Activated naive CD8-positive, alpha-beta T cell treated with anti-CD3 and anti-CD28 coated beads, Interleukin-2, amount 50 U/mL, for 24 hours (primary cell): ENCODE measurements around the gene ATP9A.
A peak's percentile ranks its signal among the peaks of the same experiment; 100 is the strongest.

Source experiments
- ATAC-seq: fragments of 150-1000 bp; cut with Tn5 transposase; one replicate; pipeline ENCODE4 v1.10.0; 2021
- DNase-seq: peaks from one replicate; pipeline ENCODE4 v3.0.0; 2021
- H3K27ac Mint-ChIP-seq: one replicate; pipeline ENCODE4 v1.8.0; 2021; ENCODE audit warnings: mild to moderate bottlenecking, mixed read lengths
- H3K27me3 Mint-ChIP-seq: one replicate; pipeline ENCODE4 v1.8.0; 2021; ENCODE audit warnings: mixed read lengths
- H3K36me3 Mint-ChIP-seq: one replicate; pipeline ENCODE4 v1.8.0; 2021; ENCODE audit warnings: low read depth, mixed read lengths
- H3K4me1 Mint-ChIP-seq: one replicate; pipeline ENCODE4 v1.8.0; 2021; ENCODE audit warnings: mixed read lengths
- H3K4me3 Mint-ChIP-seq: one replicate; pipeline ENCODE4 v1.8.0; 2021; ENCODE audit warnings: mild to moderate bottlenecking, moderate library complexity, mixed read lengths
- H3K9me3 Mint-ChIP-seq: one replicate; pipeline ENCODE4 v1.8.0; 2021; ENCODE audit warnings: mixed read lengths

The ATP9A gene

GRCh38 chr20:51600950-51601349 lies 167.2 kb downstream of the ATP9A start:
- Mint-ChIP-seq H3K36me3 (no peaks in the 10 kb centered on the region), H3K4me3 (no peak overlapping the region), H3K27me3 (peaks cover 7% of the 10 kb centered on the region), H3K9me3 (no peaks in the 10 kb centered on the region), H3K4me1 (peaks cover 47% of the 10 kb centered on the region), H3K27ac (peak overlapping the region; percentile 29)
- DNase-seq, result no peak
- ATAC-seq, result no peak

DNA sequence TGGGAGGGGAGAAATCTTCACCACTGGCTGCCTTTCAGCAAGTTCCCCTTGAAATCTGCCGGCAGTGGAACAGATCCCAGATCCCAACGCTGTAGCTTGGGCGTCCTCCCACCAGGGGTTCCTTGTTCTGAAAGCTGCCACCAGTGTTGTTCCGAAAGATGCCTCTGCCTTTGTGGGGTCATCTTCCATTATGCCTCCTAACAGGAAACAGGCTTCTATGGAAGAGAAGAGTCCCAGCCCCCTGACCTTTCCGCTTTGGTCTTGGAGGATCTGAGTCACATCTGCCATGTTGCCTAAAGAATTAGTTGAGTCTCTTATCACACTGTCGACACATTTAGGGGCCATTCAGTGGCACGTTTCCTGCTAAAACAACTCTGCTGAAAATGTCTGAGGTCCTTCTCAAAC lies 168.2 kb downstream of the ATP9A start:
- Mint-ChIP-seq H3K4me1 (peaks cover 55% of the 10 kb centered on the region), H3K36me3 (no peaks in the 10 kb centered on the region), H3K27me3 (peaks cover 7% of the 10 kb centered on the region), H3K4me3 (no peak overlapping the region), H3K27ac (peak overlapping the region; percentile 29), H3K9me3 (no peaks in the 10 kb centered on the region)
- DNase-seq (peak; percentile 35), ATAC-seq (peak; percentile 60)

GRCh38 chr20:51598556-51598955 lies 169.6 kb downstream of the ATP9A start:
- DNase-seq (no peak), ATAC-seq (no peak)
- peaks cover 7% of the 10 kb centered on the region for H3K27me3 Mint-ChIP-seq
- H3K36me3 Mint-ChIP-seq, result no peaks in the 10 kb centered on the region
- H3K9me3 Mint-ChIP-seq, result no peaks in the 10 kb centered on the region
- no peak overlapping the region for H3K4me3 Mint-ChIP-seq
- H3K27ac Mint-ChIP-seq, result peak overlapping the region; percentile 75
- H3K4me1 Mint-ChIP-seq, result peaks cover 70% of the 10 kb centered on the region

DNA sequence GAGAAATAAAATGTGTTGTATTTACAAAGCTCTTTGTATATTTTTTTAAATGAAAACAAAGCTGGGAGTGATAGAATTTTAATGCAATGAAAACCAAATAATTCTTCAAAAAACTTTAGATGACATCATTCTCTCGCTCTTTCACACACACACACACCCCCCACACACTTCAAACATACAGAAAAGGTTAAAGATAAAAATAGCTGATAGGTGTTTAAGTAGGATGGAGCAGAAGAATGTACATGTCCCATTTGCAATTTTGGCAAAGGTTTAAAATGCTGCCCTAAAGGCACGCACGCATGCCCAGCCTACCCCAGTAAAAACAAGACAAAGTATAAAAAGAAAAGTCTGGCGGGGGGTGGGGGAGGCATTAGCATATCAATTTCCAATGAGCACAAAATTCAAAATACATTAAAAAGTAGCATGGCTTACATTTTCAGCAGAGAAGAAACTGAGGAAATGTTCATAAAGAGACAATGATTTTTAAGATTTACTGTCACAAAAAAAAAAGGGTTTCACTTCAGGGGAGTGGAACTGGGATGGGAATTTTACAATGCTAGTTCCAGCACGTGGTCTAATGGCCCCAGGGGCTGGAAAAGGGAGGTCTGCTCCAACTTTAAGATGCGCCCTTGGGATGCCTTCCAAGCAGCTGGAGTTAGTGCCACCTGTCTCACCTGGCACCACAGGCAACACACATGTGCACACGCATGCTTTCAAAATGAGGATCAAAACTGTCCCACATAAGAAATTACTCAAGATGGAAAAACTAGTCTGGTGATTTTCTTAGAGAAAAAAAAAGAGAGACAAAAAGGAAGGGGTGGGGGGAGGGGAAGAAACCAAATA lies 170.6 kb downstream of the ATP9A start:
- Mint-ChIP-seq H3K27me3 (peaks cover 7% of the 10 kb centered on the region), H3K4me3 (peak overlapping the region; percentile 43), H3K27ac (peak overlapping the region; percentile 75), H3K36me3 (no peaks in the 10 kb centered on the region), H3K9me3 (no peaks in the 10 kb centered on the region), H3K4me1 (peaks cover 71% of the 10 kb centered on the region)
- ATAC-seq (peak; percentile 55), DNase-seq (no peak)

GRCh38 chr20:51596668-51597388 lies 171.4 kb downstream of the ATP9A start:
- ATAC-seq (no peak), DNase-seq (no peak)

DNA sequence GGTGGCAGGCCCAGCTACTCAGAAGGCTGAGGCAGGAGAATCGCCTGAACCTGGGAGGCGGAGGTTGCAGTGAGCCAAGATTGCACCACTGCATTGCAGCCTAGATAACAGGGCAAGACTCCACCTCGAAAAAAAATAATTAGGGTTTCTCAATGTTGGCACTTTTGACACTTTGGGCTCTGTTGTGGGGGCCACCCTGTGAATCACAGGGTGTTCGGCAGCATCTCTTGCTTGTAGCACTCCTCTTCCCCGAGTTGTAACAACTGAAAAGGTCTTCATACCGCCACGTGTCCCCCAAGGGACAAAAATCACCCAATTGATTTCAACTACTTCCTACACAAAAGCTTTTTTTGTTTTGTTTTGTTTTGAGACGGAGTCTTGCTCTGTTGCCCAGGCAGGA lies 172.4 kb downstream of the ATP9A start:
- no peaks in the 10 kb centered on the region for H3K36me3 Mint-ChIP-seq
- H3K4me1 Mint-ChIP-seq, result peaks cover 69% of the 10 kb centered on the region
- DNase-seq (no peak), ATAC-seq (no peak)
- H3K27me3 Mint-ChIP-seq, result peaks cover 5% of the 10 kb centered on the region
- no peak overlapping the region for H3K27ac Mint-ChIP-seq
- no peaks in the 10 kb centered on the region for H3K9me3 Mint-ChIP-seq
- no peak overlapping the region for H3K4me3 Mint-ChIP-seq

More at GRCh38 chr20:51596668-51597388, 171.4 kb downstream of the ATP9A start:
- Mint-ChIP-seq H3K36me3 (no peaks in the 10 kb centered on the region), H3K4me3 (peak overlapping the region; percentile 43), H3K4me1 (peaks cover 71% of the 10 kb centered on the region), H3K27me3 (peaks cover 7% of the 10 kb centered on the region), H3K27ac (peak overlapping the region; percentile 75), H3K9me3 (no peaks in the 10 kb centered on the region)

DNA sequence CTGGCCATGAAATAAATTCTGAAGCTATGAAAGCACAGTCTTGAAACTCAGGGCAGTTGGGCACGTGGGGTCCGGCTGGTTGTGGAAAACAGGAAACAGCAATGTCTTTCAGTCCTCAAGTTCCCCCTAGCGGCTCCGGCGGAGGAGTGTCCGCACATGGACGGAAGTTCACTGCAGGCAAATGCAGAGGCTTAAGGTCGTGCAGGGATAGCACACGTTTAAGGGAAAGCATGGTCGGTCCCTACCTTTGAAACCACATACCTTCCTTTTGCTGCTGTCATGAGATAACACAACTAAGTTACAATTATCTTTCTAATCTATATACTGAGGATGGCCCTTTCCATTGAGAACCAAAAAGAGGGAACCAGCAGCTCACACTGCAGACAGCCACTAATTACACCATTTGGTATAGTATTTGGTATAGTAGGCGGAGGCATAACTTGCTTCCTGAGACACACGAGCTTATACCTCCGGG lies 173.1 kb downstream of the ATP9A start:
- Mint-ChIP-seq H3K4me3 (peak overlapping the region; percentile 9), H3K36me3 (no peaks in the 10 kb centered on the region), H3K27ac (peak overlapping the region; percentile 83), H3K9me3 (no peaks in the 10 kb centered on the region), H3K27me3 (peaks cover 5% of the 10 kb centered on the region), H3K4me1 (peaks cover 63% of the 10 kb centered on the region)
- ATAC-seq (peak; percentile 86), DNase-seq (peak; percentile 83)

DNA sequence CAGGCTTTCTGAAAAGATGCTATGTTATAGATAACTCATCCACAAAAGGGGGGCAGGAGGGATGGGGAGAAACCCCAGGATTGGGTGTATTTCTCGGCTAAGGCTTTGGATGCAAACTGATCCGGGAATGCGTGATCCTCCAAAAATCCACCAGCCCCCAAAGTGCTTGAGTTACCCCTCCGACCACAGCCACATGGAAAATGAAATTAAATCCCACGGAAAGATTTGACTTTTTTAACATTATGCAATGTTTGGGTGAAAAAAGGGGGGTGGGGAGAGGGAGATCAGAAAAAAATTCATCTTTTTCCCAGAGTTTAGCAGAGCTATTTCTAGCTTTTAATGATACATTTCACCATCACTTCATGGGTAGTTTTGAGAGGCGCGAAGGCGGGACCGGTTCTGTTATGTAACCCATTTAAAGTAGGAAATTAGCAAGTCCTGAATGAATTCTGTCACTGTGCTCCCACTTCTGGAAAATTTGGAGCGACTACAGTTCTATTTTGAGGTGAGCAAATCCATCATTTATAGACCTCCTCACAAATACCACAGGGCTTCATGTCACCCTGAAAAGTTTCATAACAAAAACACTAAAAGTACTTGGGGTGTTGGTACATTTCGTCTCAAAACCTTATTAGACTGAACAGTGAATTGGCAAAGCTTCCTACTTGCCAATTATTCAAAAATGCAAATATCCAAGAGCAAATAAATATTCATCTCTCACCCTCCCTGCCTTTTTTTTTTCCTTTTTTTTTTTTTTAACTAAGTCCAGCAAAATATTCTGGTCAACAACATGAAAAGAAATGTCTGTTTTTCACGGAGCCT lies 173.7 kb downstream of the ATP9A start:
- DNase-seq, result no peak
- Mint-ChIP-seq H3K9me3 (no peaks in the 10 kb centered on the region), H3K36me3 (no peaks in the 10 kb centered on the region), H3K27me3 (peaks cover 5% of the 10 kb centered on the region), H3K4me1 (peaks cover 56% of the 10 kb centered on the region), H3K27ac (peak overlapping the region; percentile 83), H3K4me3 (peak overlapping the region; percentile 9)
- ATAC-seq, result no peak

DNA sequence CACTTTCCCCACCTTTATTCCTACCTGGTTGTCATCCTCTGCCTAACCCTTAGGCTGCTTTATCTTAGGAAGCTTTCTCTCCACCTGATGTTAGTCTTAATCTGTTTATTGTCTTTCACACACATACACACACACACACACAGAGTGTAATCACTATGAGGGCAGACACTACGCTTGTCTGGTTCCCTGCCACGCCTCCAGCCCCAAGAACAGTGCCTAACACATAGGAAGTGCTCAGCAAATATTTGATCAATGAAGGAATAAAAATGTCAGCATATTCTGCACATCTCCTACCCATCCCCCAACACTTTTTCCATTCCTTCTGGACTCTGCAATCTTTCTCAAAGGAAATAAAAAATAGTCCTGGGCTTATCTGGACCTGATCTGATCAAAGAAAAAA lies 174.6 kb downstream of the ATP9A start:
- Mint-ChIP-seq H3K9me3 (no peaks in the 10 kb centered on the region), H3K4me3 (no peak overlapping the region), H3K4me1 (peaks cover 48% of the 10 kb centered on the region), H3K27ac (peak overlapping the region; percentile 52), H3K27me3 (peaks cover 2% of the 10 kb centered on the region), H3K36me3 (no peaks in the 10 kb centered on the region)
- no peak for ATAC-seq
- no peak for DNase-seq

DNA sequence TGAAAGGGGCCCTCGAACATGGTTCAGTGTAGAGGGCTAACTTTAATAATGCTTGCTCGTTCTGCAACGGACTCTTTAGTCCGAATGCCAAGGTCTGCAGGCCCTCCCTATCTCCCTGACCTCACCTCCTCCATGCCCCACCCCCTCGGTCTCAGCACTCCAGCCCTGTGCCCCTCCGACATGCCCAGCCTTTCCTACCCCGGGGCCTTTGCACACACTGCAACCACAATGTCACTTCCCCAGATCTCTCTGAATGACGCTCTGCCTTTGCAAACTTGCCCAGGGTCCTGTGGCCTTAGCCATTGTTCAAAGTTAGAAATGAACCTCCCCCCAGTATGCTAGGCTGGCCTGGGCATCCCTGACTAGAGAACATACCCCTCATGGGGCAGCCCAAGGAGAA lies 175.6 kb downstream of the ATP9A start:
- H3K27me3 Mint-ChIP-seq, result peaks cover 3% of the 10 kb centered on the region
- ATAC-seq, result no peak
- H3K4me1 Mint-ChIP-seq, result peaks cover 38% of the 10 kb centered on the region
- DNase-seq, result no peak
- no peaks in the 10 kb centered on the region for H3K9me3 Mint-ChIP-seq
- H3K36me3 Mint-ChIP-seq, result no peaks in the 10 kb centered on the region
- no peak overlapping the region for H3K4me3 Mint-ChIP-seq
- no peak overlapping the region for H3K27ac Mint-ChIP-seq

GRCh38 chr20:51591871-51592270 lies 176.3 kb downstream of the ATP9A start:
- no peaks in the 10 kb centered on the region for H3K36me3 Mint-ChIP-seq
- ATAC-seq, result no peak
- no peak for DNase-seq
- no peaks in the 10 kb centered on the region for H3K9me3 Mint-ChIP-seq
- H3K27ac Mint-ChIP-seq, result no peak overlapping the region
- peaks cover 31% of the 10 kb centered on the region for H3K4me1 Mint-ChIP-seq
- H3K27me3 Mint-ChIP-seq, result peaks cover 3% of the 10 kb centered on the region
- H3K4me3 Mint-ChIP-seq, result no peak overlapping the region

- H3K9me3 Mint-ChIP-seq, result no peaks in the 10 kb centered on the region
- peaks cover 10% of the 10 kb centered on the region for H3K4me1 Mint-ChIP-seq
- H3K36me3 Mint-ChIP-seq, result no peaks in the 10 kb centered on the region
- no peak overlapping the region for H3K27ac Mint-ChIP-seq
- H3K27me3 Mint-ChIP-seq, result peaks cover 2% of the 10 kb centered on the region
- no peak overlapping the region for H3K4me3 Mint-ChIP-seq
- DNase-seq, result no peak
- no peak for ATAC-seq
These were observed 179.4 kb downstream of the ATP9A start for GRCh38 chr20:51588762-51589161.

DNA sequence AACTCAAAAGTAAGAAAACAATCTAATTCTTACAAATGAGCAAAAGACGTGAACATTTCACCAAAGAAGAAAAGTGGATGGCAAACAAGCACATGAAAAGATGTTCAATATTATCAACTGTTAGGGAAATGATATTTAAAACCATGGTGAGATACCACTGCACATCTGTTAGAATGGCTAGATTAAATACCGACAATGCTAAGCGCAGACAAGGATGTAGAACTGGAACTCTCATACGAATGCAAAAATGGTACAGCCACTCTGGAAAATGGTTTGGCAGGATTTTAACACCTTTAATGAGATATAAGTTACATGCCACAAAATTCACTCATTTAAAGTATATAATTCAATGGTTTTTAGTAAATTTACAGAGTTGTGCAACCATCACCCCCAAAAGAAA lies 181.0 kb downstream of the ATP9A start:
- no peaks in the 10 kb centered on the region for H3K9me3 Mint-ChIP-seq
- no peak overlapping the region for H3K27ac Mint-ChIP-seq
- H3K4me3 Mint-ChIP-seq, result no peak overlapping the region
- DNase-seq, result no peak
- H3K36me3 Mint-ChIP-seq, result no peaks in the 10 kb centered on the region
- no peak for ATAC-seq
- H3K4me1 Mint-ChIP-seq, result peaks cover 7% of the 10 kb centered on the region
- H3K27me3 Mint-ChIP-seq, result peaks cover 2% of the 10 kb centered on the region

- H3K4me1 Mint-ChIP-seq, result peaks cover 7% of the 10 kb centered on the region
- ATAC-seq (no peak), DNase-seq (no peak)
- H3K27me3 Mint-ChIP-seq, result peaks cover 2% of the 10 kb centered on the region
- H3K36me3 Mint-ChIP-seq, result no peaks in the 10 kb centered on the region
- H3K4me3 Mint-ChIP-seq, result no peak overlapping the region
- H3K9me3 Mint-ChIP-seq, result no peaks in the 10 kb centered on the region
- H3K27ac Mint-ChIP-seq, result no peak overlapping the region
These were observed 182.2 kb downstream of the ATP9A start for GRCh38 chr20:51586005-51586440.
